Measurements from ENCODE around the gene SLC44A5.

GRCh38 chr1:75273110-75273509, 337.8 kb downstream of the SLC44A5 start:
- TF ChIP-seq CTCF (IDR thresholded peaks at IDR 0.05) (no peak), POLR2AphosphoS5 (IDR thresholded peaks at IDR 0.05; ENCODE audit: low read depth, low read length) (no peak)

Data from Panc1 (cell line).